Stomach (tissue), 4 donors: Measurements from ENCODE around the gene RPRD1A.

Source experiments
- CTCF ChIP-seq, 7 experiments: fragments of 450-650 bp in 4 of 7; fragments of 200-600 bp in 3 of 7; sonication (generic) in 3 of 7; IDR thresholded peaks; one replicate each; pipeline ENCODE4 v1.5.1; 2016 to 2019; ENCODE audit warnings: antibody characterized with exemption in 7 of 7, control low read depth in 2 of 7, mild to moderate bottlenecking in 1 of 7
- EP300 ChIP-seq: sonication (generic); formaldehyde crosslinking; IDR thresholded peaks from one replicate; pipeline ENCODE4 v1.6.1; 2017; ENCODE audit warnings: antibody characterized with exemption
- POLR2A ChIP-seq, 4 donors: fragments of 450-650 bp; IDR thresholded peaks; one replicate each; pipeline ENCODE4 v1.6.1; 2016; ENCODE audit warnings: antibody characterized with exemption in 4 of 4, control low read depth in 2 of 4, mild to moderate bottlenecking in 1 of 4, moderate library complexity in 1 of 4
- POLR2AphosphoS5 ChIP-seq, 3 donors: sonication (generic); formaldehyde crosslinking; IDR thresholded peaks; one replicate each; pipeline ENCODE4 v1.6.1; 2016; ENCODE audit warnings: antibody characterized with exemption in 3 of 3

DNA sequence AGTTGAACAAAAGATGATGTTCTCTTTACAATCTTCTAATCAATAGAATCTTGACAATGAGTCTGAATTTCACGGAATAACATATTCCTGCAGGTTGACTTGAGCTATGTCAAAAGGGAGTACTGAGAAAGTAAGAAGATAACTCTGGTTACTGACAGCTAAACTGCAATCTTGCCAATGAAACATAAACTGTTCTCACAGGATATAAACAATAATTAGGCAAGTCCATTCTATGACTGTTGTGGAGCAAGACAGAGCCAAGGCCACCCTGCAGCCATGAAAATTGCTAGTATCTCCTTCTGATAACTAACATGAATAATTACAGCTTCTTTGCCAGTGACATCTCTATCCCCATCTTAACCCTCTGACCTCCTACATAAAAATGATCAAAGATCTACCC is 6.3 kb upstream of the RPRD1A start:
- no peak for TF ChIP-seq POLR2AphosphoS5 (IDR thresholded peaks at IDR 0.05)
- TF ChIP-seq CTCF (IDR thresholded peaks at IDR 0.05): no peak
- TF ChIP-seq POLR2A (IDR thresholded peaks at IDR 0.05): no peak
- no peak for TF ChIP-seq EP300
